Endothelial cell of umbilical vein (primary cell): ENCODE data around the gene KIAA1549. TPM values are rescaled to one million over a fixed set of nuclear protein-coding genes. Genes with fewer than 3 reads are reported as not detected.

Source experiments
- BruUV-seq: library from RNA; stranded (reverse); fragments of 400-500 nt; replicated peaks from 2 replicates; lab custom pipeline; 2021; lab: Mats Ljungman, UMichigan
- CTCF ChIA-PET: fragments of 300-600, 350-600 bp; sonication (Branson Sonifier 250); formaldehyde crosslinking; loops from one replicate; lab custom pipeline; 2021; ENCODE audit warnings: antibody characterized with exemption, inconsistent platforms; lab: Charles Lee
- POLR2A ChIA-PET: fragments of 300-600, 350-600 bp; sonication (Branson Sonifier 250); formaldehyde crosslinking; loops from one replicate; lab custom pipeline; 2021; ENCODE audit warnings: antibody characterized with exemption, inconsistent platforms; lab: Charles Lee
- DNase-seq: peaks from one replicate; pipeline ENCODE4 v3.0.0-alpha.2; 2011; ENCODE audit warnings: low read depth, low spot score
- FAIRE-seq: peaks from 2 replicates; lab custom pipeline; 2011; peaks lifted over from hg19 to GRCh38; lab: Jason Lieb, UNC
- H2AFZ ChIP-seq: 2 replicates; pipeline ENCODE4 v1.6.0; 2012; ENCODE audit warnings: low read depth, low read length, control low read depth, inconsistent platforms
- H3K27ac ChIP-seq: 2 replicates; pipeline ENCODE4 v1.5.1; 2011; ENCODE audit warnings: low read depth, mild to moderate bottlenecking, control low read depth, low read length, moderate library complexity; ENCODE audit not compliant: insufficient read depth
- H3K27me3 ChIP-seq, 2 experiments: 2 replicates each; pipeline versions ENCODE4 v1.6.0 to v1.6.1; 2011; ENCODE audit warnings: low read length in 2 of 2, mixed read lengths in 1 of 2; ENCODE audit not compliant: control insufficient read depth in 2 of 2, insufficient read depth in 2 of 2
- H3K36me3 ChIP-seq, 2 experiments: 2 replicates in 1 of 2; 3 replicates in 1 of 2; pipeline ENCODE4 v1.5.1; 2011; ENCODE audit warnings: low read length in 2 of 2, mild to moderate bottlenecking in 1 of 2, moderate library complexity in 1 of 2; ENCODE audit not compliant: control insufficient read depth in 2 of 2, insufficient read depth in 2 of 2; ENCODE audit errors: extremely low read depth in 1 of 2
- H3K4me1 ChIP-seq: 3 replicates; pipeline ENCODE4 v1.5.1; 2011; ENCODE audit warnings: mild to moderate bottlenecking, low read length; ENCODE audit not compliant: control insufficient read depth, insufficient read depth; ENCODE audit errors: extremely low read depth
- H3K4me2 ChIP-seq: 2 replicates; pipeline ENCODE4 v1.6.1; 2011; ENCODE audit warnings: low read length, control low read depth, mixed read lengths; ENCODE audit not compliant: insufficient read depth
- H3K4me3 ChIP-seq, 3 experiments: fragments of 200-600 bp in 1 of 3; sonication (generic), shearing (Covaris generic) in 1 of 3; replicated peaks in 1 of 3; 2 replicates each; pipeline ENCODE4 v1.5.1; 2011 to 2016; ENCODE audit warnings: control low read depth in 3 of 3, low read length in 3 of 3, mild to moderate bottlenecking in 2 of 3, inconsistent platforms in 1 of 3, low read depth in 1 of 3, moderate library complexity in 1 of 3; ENCODE audit not compliant: insufficient read depth in 1 of 3
- H3K79me2 ChIP-seq: 2 replicates; pipeline ENCODE4 v1.6.0; 2012; ENCODE audit warnings: low read length, inconsistent platforms; ENCODE audit not compliant: control insufficient read depth, insufficient read depth
- H3K9ac ChIP-seq: replicated peaks from 2 replicates; pipeline ENCODE3; 2011; ENCODE audit warnings: low read length, control low read depth; ENCODE audit not compliant: insufficient read depth; ENCODE audit errors: extremely low read depth
- H3K9me1 ChIP-seq: replicated peaks from 3 replicates; pipeline ENCODE4 v1.6.0; 2011; ENCODE audit warnings: mild to moderate bottlenecking, low read length; ENCODE audit not compliant: control insufficient read depth, insufficient read depth; ENCODE audit errors: extremely low read depth
- H3K9me3 ChIP-seq: replicated peaks from 2 replicates; pipeline ENCODE4 v1.5.1; 2012; ENCODE audit warnings: low read length, inconsistent platforms; ENCODE audit not compliant: control insufficient read depth, insufficient read depth
- H4K20me1 ChIP-seq: replicated peaks from 2 replicates; pipeline ENCODE3; 2011; ENCODE audit warnings: mild to moderate bottlenecking, low read length; ENCODE audit not compliant: control insufficient read depth, insufficient read depth; ENCODE audit errors: extremely low read depth
- EZH2 ChIP-seq: IDR thresholded peaks from 2 replicates; pipeline ENCODE4 v1.6.1; 2012; ENCODE audit warnings: borderline replicate concordance, low read depth, mild to moderate bottlenecking, moderate library complexity, low read length, inconsistent platforms; ENCODE audit not compliant: severe bottlenecking
- FOS ChIP-seq: IDR thresholded peaks from 2 replicates; pipeline ENCODE4 v1.6.1; 2011; ENCODE audit warnings: mild to moderate bottlenecking, low read length, moderate library complexity, borderline replicate concordance; ENCODE audit not compliant: insufficient read depth
- GATA2 ChIP-seq: IDR thresholded peaks from 2 replicates; pipeline ENCODE4 v1.7.0; 2011; ENCODE audit warnings: low read depth, mild to moderate bottlenecking, moderate library complexity, mixed read lengths, low read length; ENCODE audit not compliant: insufficient read length, insufficient read depth
- JUN ChIP-seq: IDR thresholded peaks from 2 replicates; pipeline ENCODE4 v1.6.1; 2011; ENCODE audit warnings: borderline replicate concordance, low read depth; ENCODE audit not compliant: insufficient read length, insufficient read depth
- MYC ChIP-seq: IDR thresholded peaks from one replicate; pipeline ENCODE4 v1.6.1; 2011; ENCODE audit warnings: mild to moderate bottlenecking, low read depth, low read length
- POLR2A ChIP-seq: IDR thresholded peaks from 2 replicates; pipeline ENCODE4 v1.6.1; 2012; ENCODE audit warnings: low read depth, mild to moderate bottlenecking, control low read depth, low read length
- POLR2AphosphoS5 ChIP-seq: IDR thresholded peaks from 2 replicates; pipeline ENCODE4 v1.6.1; 2012; ENCODE audit warnings: low read depth, mild to moderate bottlenecking, control low read depth, low read length, moderate library complexity; ENCODE audit not compliant: insufficient read depth
- dilution Hi-C: fragments of 300-500 bp; cut with MboI; formaldehyde crosslinking; loops from one replicate; pipeline ENCODE4 v1.15.0; 2019; ENCODE audit warnings: low sequenced_read_pairs; ENCODE audit not compliant: extremely low pct_ligation_motif_present
- intact Hi-C: fragments of 100-400 bp; cut with micrococcal nuclease; formaldehyde crosslinking; loops from one replicate; pipeline ENCODE4 v1.10.0; 2022
- polyA plus RNA-seq, 4 experiments: library from polyadenylated mRNA; depleted of rRNA in 3 of 4; stranded (reverse) in 3 of 4; unstranded in 1 of 4; fragments of >200 nt; gene quantifications; 2 replicates each; pipeline versions ENCODE4 v1.2.1 to v1.2.3, GENCODE V29; 2011 to 2012; ENCODE audit warnings: missing spikeins in 1 of 4
- total RNA-seq: library from RNA; stranded (reverse); gene quantifications from 2 replicates; pipeline ENCODE4 v1.2.3, GENCODE V29; 2021
- TF ChIP-seq, protein P1 (sequence below): IDR thresholded peaks from 2 replicates; pipeline ENCODE4 v1.6.1; 2011; ENCODE audit not compliant: insufficient read depth, insufficient read length
- TF ChIP-seq, protein P2 (sequence below), 2 donors: IDR thresholded peaks; 1 replicate in 1 of 2; 2 replicates in 1 of 2; pipeline ENCODE4 v1.5.1; 2011; ENCODE audit warnings: low read length in 2 of 2, mild to moderate bottlenecking in 2 of 2, moderate library complexity in 2 of 2, control low read depth in 1 of 2, inconsistent platforms in 1 of 2, low read depth in 1 of 2; ENCODE audit not compliant: insufficient read depth in 1 of 2; ENCODE audit errors: extremely low read depth in 1 of 2

The KIAA1549 gene
- total and polyA plus RNA-seq, 2 donors (not counting 3 experiments of a cell fraction or from before 2014, with no cell fraction given), result 4.6 to 10.9 TPM

DNA sequence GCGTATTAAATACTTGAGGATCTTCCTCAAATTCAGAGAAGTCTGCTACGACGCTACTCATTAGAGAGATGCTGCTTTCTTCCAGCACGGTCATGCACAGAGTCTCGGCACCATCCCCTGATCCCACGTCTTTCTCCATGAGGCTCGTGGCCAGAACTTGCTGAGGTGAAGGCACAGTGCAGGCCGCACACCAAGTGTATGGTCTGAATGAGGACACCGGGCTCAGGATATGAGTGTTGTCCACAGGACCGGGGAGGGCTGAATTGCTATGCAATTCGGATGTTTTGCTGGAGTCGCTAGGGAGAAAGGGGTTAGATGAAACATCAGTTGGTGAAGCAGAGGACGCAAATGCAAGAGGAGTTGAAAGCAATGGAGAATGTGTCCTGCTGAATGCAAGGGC lies 63.0 kb downstream of the KIAA1549 start:
- FAIRE-seq (no peak), DNase-seq (no peak)
- Histone ChIP-seq H3K36me3 (peaks cover 0 to 6% of the 10 kb centered on the region in 2 experiments), H3K9me3 (no peaks in the 10 kb centered on the region), H3K4me3 (no peak overlapping the region), H3K27ac (no peak overlapping the region), H4K20me1 (no peaks in the 10 kb centered on the region), H3K27me3 (no peaks in the 10 kb centered on the region), H3K4me2 (no peak overlapping the region), H3K79me2 (no peaks in the 10 kb centered on the region), H2AFZ (no peak overlapping the region), H3K9me1 (no peaks in the 10 kb centered on the region), H3K9ac (no peak overlapping the region), H3K4me1 (no peaks in the 10 kb centered on the region)
- intact Hi-C loops (no loop called here), dilution Hi-C loops (no loop called here)
- ChIA-PET POLR2A (no interaction called here), CTCF (interaction anchor here (0.6 kb wide), 1 partner anchor 7 kb away, joined by 3 read pairs; no protein-coding TSS in a partner anchor)
- no TSS peak for BruUV-seq
- TF ChIP-seq POLR2AphosphoS5 (no peak), MYC (no peak), FOS (no peak), GATA2 (no peak), EZH2 (no peak), POLR2A (no peak), JUN (no peak)
- TF ChIP-seq, protein P1, sequence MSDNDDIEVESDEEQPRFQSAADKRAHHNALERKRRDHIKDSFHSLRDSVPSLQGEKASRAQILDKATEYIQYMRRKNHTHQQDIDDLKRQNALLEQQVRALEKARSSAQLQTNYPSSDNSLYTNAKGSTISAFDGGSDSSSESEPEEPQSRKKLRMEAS, result no peak
- TF ChIP-seq, protein P2, sequence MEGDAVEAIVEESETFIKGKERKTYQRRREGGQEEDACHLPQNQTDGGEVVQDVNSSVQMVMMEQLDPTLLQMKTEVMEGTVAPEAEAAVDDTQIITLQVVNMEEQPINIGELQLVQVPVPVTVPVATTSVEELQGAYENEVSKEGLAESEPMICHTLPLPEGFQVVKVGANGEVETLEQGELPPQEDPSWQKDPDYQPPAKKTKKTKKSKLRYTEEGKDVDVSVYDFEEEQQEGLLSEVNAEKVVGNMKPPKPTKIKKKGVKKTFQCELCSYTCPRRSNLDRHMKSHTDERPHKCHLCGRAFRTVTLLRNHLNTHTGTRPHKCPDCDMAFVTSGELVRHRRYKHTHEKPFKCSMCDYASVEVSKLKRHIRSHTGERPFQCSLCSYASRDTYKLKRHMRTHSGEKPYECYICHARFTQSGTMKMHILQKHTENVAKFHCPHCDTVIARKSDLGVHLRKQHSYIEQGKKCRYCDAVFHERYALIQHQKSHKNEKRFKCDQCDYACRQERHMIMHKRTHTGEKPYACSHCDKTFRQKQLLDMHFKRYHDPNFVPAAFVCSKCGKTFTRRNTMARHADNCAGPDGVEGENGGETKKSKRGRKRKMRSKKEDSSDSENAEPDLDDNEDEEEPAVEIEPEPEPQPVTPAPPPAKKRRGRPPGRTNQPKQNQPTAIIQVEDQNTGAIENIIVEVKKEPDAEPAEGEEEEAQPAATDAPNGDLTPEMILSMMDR (IDR thresholded peaks at IDR 0.05; ENCODE audit: extremely low read depth in 1 of 2, insufficient read depth in 1 of 2, low read depth in 1 of 2, low read length in 2 of 2), result no peak
